Left lung (tissue), 10 donors: ENCODE measurements around the gene KDM7A. TPM values are rescaled to one million over a fixed set of nuclear protein-coding genes. Genes with fewer than 3 reads are reported as not detected.
"Not testable (repeated sequence)": the region's sequence is repeated elsewhere in the genome, so short reads cannot be mapped to it uniquely, and the experiment has no call there.

Experiments
- ATAC-seq: fragments of 200-7000 bp; cut with Tn5 transposase; one replicate; pipeline ENCODE4 v1.9.1; 2020; ENCODE audit warnings: moderate library complexity
- DNase-seq, 4 donors: peaks; one replicate each; pipeline ENCODE4 v3.0.0-alpha.2; 2013 to 2020
- H3K27ac ChIP-seq, 2 donors: fragments of 200-600 bp; sonication (generic) in 1 of 2; one replicate each; pipeline versions ENCODE4 v1.5.0 to v1.8.0; 2020 to 2021
- H3K27me3 ChIP-seq, 2 donors: fragments of 200-600 bp; sonication (generic) in 1 of 2; one replicate each; pipeline versions ENCODE4 v1.5.0 to v1.8.0; 2020 to 2021
- H3K36me3 ChIP-seq, 2 donors: fragments of 200-600 bp; sonication (generic) in 1 of 2; one replicate each; pipeline versions ENCODE4 v1.5.0 to v1.8.0; 2020 to 2021
- H3K4me1 ChIP-seq, 2 donors: fragments of 200-600 bp; one replicate each; pipeline ENCODE4 v1.8.0; 2021
- H3K4me3 ChIP-seq, 2 donors: fragments of 200-600 bp; sonication (generic) in 1 of 2; one replicate each; pipeline versions ENCODE4 v1.5.0 to v1.8.0; 2020 to 2021; ENCODE audit warnings: mild to moderate bottlenecking in 1 of 2
- H3K9me3 ChIP-seq, 2 donors: fragments of 200-600 bp; sonication (generic) in 1 of 2; one replicate each; pipeline versions ENCODE4 v1.5.0 to v1.8.0; 2020 to 2021
- intact Hi-C, 2 donors: fragments of 100-400 bp; cut with DNase I; formaldehyde crosslinking; loops; one replicate each; pipeline versions ENCODE4 v1.11.2 to v1.14.2; 2022
- polyA plus RNA-seq, 6 donors: library from polyadenylated mRNA; unstranded; fragments of 120-200 nt; gene quantifications; one replicate each; pipeline ENCODE4 v1.2.1, GENCODE V29; 2013; ENCODE audit not compliant: insufficient read length in 6 of 6
- total RNA-seq, 2 donors: library from RNA; stranded (reverse); fragmentation: NEBNext Ultra II Directional; extraction: Animal tissue kit (Norgen Biotek cat#: 25700); gene quantifications; one replicate each; pipeline ENCODE4 v1.2.1, GENCODE V29; 2021
- TF ChIP-seq, protein P1 (sequence below), 2 donors: fragments of 200-600 bp; sonication (generic) in 1 of 2; IDR thresholded peaks; one replicate each; pipeline versions ENCODE4 v1.5.0 to v1.8.0; 2021; ENCODE audit warnings: antibody characterized with exemption in 2 of 2
- donor health status: DM: no; HTN: yes; CAD: no.
- donor health status: DM: no; HTN: no; CAD: no.

KDM7A gene
- total and polyA plus RNA-seq, 8 donors = 13.2 to 20.1 (median 15.5) TPM

DNA sequence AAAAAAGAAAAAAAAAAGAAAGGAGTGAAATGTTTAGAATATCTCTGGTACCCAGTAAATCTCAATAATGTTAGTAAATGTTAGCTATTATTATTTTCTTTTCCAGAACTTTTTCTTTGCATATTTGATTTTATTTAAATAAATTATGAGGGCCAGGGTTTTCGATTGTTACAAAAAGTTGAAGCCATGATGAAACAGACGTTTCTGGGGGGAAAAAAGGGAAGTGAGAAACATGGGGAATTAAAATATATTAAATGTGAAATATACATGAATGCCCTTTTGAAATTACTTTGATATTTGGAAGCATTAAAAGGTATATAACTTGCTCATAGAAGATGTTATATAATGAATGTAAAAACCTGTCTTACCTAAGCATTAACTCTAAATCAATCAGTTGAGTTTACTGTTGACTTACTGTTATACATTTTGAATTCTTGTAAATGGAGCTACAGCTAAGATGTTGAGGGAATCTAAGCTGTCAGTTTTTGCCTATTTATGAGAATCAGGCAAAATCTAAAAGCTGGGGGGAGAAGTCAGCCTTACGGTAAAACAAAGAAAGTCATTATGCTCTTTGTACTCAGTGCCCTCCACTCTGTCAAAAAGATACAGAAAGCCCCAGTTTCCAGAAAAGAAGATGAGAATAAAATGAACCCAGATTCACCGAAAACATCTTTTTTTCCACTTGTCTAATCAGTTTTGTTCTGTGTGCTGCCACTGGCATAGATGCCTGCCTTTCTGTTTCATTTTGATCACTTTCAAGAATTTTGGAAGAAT, 30.0 kb upstream of the KDM7A start:
- Histone ChIP-seq H3K4me1 (peaks cover 0 to 5% of the 10 kb centered on the region in 2 donors), H3K27me3 (no peaks in the 10 kb centered on the region), H3K36me3 (no peaks in the 10 kb centered on the region), H3K9me3 (no peaks in the 10 kb centered on the region), H3K4me3 (no peak overlapping the region), H3K27ac (no peak overlapping the region)
- DNase-seq (no peak), ATAC-seq (no peak)
- TF ChIP-seq, protein P1, sequence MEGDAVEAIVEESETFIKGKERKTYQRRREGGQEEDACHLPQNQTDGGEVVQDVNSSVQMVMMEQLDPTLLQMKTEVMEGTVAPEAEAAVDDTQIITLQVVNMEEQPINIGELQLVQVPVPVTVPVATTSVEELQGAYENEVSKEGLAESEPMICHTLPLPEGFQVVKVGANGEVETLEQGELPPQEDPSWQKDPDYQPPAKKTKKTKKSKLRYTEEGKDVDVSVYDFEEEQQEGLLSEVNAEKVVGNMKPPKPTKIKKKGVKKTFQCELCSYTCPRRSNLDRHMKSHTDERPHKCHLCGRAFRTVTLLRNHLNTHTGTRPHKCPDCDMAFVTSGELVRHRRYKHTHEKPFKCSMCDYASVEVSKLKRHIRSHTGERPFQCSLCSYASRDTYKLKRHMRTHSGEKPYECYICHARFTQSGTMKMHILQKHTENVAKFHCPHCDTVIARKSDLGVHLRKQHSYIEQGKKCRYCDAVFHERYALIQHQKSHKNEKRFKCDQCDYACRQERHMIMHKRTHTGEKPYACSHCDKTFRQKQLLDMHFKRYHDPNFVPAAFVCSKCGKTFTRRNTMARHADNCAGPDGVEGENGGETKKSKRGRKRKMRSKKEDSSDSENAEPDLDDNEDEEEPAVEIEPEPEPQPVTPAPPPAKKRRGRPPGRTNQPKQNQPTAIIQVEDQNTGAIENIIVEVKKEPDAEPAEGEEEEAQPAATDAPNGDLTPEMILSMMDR (IDR thresholded peaks at IDR 0.05) = no peak
- intact Hi-C loops = no loop called here

DNA sequence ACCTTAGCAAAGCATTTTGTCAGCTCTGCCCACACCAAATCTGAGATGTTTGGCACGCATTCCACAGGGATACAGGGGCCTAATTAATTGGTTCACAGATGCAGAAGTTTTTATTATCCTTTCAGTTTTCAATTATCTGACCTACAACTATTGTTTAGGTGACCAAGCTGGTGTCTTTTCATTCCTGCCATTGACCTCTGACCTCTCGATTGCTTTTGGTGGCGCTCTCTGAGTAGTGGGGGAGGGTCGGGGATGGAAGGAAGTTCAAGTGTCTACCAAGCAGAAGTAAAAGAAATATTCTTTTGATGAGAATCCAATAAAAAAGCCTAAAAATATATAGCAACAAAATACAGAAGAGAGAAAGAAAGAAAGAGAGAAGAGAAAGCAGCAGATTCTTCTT, 28.8 kb upstream of the KDM7A start:
- TF ChIP-seq, protein P1 (IDR thresholded peaks at IDR 0.05) = no peak
- ATAC-seq = no peak

DNA sequence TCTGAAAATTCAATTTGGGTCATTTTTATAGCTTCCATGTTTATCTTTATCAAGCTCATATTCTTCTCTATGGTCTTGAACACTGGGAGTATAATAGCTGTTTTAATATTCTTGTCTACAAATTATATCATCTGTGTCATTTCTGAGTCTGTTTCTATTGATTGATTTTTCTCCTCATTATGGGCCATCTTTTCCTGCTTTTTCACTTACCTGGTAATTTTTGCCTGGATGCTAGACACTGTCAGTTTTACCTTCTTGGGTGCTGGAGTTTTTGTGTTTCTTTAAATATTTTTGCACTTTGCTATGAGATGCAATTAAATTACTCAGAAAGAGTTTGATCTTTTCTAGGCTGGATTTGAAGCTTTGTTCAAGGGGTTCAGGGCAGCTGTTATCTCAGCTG, 26.8 kb upstream of the KDM7A start:
- ATAC-seq (no peak), DNase-seq (no peak)
- no peaks in the 10 kb centered on the region for H3K36me3 ChIP-seq
- H3K4me3 ChIP-seq = no peak overlapping the region
- no peaks in the 10 kb centered on the region for H3K4me1 ChIP-seq
- intact Hi-C loops = no loop called here
- H3K27me3 ChIP-seq = no peaks in the 10 kb centered on the region
- H3K27ac ChIP-seq = no peak overlapping the region
- TF ChIP-seq, protein P1 (IDR thresholded peaks at IDR 0.05) = no peak
- H3K9me3 ChIP-seq = no peaks in the 10 kb centered on the region

More for the DNA sequence above, 28.8 kb upstream of the KDM7A start:
- H3K4me3 ChIP-seq = no peak overlapping the region
- no peaks in the 10 kb centered on the region for H3K36me3 ChIP-seq
- no peak for DNase-seq
- no peak overlapping the region for H3K27ac ChIP-seq
- intact Hi-C loops = no loop called here
- H3K27me3 ChIP-seq = no peaks in the 10 kb centered on the region
- no peaks in the 10 kb centered on the region for H3K9me3 ChIP-seq
- peaks cover 0 to 2% of the 10 kb centered on the region in 2 donors for H3K4me1 ChIP-seq

DNA sequence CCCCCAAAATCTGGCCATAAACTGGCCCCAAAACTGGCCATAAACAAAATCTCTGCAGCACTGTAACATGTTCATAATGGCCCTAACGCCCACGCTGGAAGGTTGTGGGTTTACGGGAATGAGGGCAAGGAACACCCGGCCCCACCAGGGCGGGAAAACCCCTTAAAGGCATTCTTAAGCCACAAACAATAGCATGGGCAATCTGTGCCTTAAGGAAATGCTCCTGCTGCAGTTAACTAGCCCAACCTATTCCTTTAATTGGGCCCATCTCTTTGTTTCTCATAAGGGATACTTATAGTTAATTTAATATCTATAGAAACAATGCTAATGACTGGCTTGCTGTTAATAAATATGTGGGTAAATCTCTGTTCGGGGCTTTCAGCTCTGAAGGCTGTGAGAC, 26.2 kb upstream of the KDM7A start:
- H3K4me1 ChIP-seq, H3K36me3 ChIP-seq, H3K9me3 ChIP-seq, DNase-seq, intact Hi-C loops, H3K4me3 ChIP-seq, ATAC-seq, H3K27me3 ChIP-seq, H3K27ac ChIP-seq: not testable (repeated sequence)

DNA sequence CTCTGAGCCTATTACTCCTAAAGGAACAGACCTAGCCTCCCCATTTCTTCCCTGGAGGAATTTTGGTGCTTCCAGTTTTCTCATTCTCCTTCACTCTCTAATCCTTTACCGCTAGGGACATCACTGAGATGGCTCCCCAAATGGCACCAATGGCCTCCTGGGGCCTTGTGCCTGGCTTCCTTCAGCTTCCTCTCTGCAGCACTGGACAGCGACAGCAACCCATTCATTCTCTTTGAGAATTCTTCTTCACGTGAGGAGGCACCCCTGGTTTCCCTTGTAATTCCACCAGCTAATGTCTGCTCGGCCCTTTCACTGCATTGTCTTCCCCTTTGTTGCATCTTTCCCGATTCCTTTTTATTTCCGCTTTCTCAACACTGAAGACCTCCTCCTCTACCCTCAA, 24.6 kb upstream of the KDM7A start:
- Histone ChIP-seq H3K4me1 (no peaks in the 10 kb centered on the region), H3K27ac (no peak overlapping the region), H3K27me3 (no peaks in the 10 kb centered on the region), H3K36me3 (no peaks in the 10 kb centered on the region), H3K9me3 (no peaks in the 10 kb centered on the region), H3K4me3 (no peak overlapping the region)
- ATAC-seq (no peak), DNase-seq (no peak)
- TF ChIP-seq, protein P1 (IDR thresholded peaks at IDR 0.05) = no peak
- intact Hi-C loops = no loop called here
